Measurements from ENCODE around the gene FCER2.
"Not testable (repeated sequence)": the region's sequence is repeated elsewhere in the genome, so short reads cannot be mapped to it uniquely, and the experiment has no call there.

Gene FCER2

GRCh38 chr19:7645656-7646425 lies 56.1 kb downstream of the FCER2 start:
- DNase-seq (ENCODE audit: low spot score) = no peak

GRCh38 chr19:7645163-7645562 lies 56.8 kb downstream of the FCER2 start:
- no peak for DNase-seq (ENCODE audit: low spot score)

DNA sequence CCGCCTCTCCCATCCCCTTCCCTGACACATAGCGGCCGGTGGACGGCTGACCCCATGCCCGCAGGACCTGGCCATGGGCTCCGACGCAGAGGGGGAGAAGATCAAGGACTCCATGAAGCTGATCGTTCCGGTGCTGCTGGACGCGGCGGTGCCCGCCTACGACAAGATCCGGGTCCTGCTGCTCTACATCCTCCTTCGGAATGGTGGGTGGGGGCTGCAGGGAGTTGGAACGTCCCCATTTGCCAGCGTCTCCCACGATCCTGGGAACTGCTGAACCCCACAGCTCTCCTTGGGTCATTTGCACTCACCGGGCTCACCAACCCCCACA lies 57.4 kb downstream of the FCER2 start:
- no peak for DNase-seq (ENCODE audit: low spot score)

GRCh38 chr19:7643629-7644549 lies 58.0 kb downstream of the FCER2 start:
- not testable (repeated sequence) for DNase-seq (ENCODE audit: low spot score)

DNA sequence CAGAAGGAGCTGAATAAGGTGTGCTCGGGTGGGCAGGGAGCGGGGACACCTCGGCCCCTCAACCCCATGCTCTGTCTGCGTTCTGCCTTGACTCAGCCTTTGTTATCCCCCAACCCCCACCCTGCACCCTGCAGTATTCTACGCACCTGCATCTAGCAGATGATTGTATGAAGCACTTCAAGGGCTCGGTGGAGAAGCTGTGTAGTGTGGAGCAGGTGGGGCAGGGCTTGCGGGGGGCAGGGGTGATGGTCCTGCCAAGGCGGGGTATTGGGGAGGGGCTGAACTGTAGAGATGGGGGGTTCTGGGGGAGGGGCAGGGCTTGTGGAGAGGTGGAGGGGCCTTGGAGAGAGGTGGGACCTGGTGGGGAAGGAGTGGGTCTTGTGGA lies 58.9 kb downstream of the FCER2 start:
- DNase-seq (ENCODE audit: low spot score) = no peak

DNA sequence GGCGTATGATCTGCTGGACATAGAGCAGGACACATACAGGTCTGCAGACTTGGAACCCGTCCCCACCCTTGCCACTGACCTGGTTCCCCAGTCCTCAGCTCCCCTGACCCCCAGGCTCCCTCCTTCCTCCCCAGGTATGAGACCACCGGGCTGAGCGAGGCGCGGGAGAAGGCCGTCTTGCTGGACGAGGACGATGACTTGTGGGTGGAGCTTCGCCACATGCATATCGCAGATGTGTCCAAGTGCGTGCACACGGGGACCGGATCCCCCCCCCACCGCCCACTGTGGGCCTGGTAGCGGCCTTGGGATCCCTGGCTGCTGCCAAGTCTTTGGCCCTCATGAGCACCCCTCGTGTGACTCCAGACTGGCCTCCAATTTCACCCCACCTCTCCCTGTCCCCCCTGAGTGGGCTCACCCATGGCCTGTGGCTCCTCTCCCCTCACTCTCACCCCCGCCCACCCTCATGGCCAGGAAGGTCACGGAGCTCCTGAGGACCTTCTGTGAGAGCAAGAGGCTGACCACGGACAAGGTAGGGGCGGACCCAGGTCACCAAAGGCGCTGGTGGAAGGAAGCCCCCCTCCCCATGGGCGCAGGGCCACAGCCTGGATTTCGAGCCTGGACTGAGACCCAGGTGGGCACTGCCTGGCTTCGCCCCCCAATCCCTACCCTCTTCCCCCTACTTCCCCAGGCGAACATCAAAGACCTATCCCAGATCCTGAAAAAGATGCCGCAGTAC lies 59.5 kb downstream of the FCER2 start:
- DNase-seq (ENCODE audit: low spot score) = no peak

DNA sequence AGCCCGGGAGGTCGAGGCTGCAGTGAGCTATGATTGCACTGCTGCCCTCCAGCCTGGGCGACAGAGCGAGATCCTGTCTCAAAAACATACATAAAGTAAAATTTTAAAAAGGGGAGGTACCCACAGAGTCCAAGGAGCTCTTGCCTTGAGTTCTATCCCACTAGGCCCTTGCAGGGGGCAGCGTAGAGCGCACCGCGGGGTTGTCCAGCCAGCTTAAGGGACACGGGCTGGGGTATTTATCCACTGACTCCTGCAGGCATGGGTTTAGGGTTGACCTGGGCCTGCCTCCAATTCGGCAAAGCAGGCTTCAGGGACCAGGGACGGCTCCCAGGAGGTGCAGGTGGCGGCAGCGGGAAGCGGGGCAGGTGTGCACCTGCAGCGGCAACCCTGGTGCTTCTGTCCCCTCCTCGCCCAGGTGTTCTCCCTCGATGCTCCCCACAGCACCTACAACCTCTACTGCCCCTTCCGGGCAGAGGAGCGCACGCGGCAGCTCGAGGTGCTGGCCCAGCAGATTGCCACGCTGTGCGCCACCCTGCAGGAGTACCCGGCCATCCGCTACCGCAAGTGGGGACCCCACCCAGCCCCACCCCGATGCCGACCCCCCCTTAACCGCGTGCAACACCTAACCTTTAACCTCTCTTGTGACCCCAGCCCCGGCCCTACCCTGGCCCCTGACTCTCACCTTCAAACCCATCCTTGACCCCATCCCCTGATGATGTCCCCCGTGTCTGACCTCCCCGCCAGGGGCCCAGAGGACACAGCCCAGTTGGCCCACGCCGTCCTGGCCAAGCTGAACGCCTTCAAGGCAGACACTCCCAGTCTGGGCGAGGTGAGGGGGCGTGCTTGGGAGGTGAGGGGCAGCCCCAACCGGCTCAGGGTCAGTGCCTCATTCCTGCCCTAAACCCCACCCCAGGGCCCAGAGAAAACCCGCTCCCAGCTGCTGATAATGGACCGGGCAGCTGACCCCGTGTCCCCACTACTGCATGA lies 60.3 kb downstream of the FCER2 start:
- no peak for DNase-seq (ENCODE audit: low spot score)

- no peak for DNase-seq (ENCODE audit: low spot score)
Observed at GRCh38 chr19:7640803-7641202, 61.1 kb downstream of the FCER2 start.

- no peak for DNase-seq (ENCODE audit: low spot score)
Observed at GRCh38 chr19:7639863-7640348, 62.0 kb downstream of the FCER2 start.

- no peak for DNase-seq (ENCODE audit: low spot score)
Observed at GRCh38 chr19:7638802-7639465, 63.0 kb downstream of the FCER2 start.
